ENCODE data around the gene IFIH1.
A peak's percentile ranks its signal among the peaks of the same experiment; 100 is the strongest.

IFIH1 gene

DNA sequence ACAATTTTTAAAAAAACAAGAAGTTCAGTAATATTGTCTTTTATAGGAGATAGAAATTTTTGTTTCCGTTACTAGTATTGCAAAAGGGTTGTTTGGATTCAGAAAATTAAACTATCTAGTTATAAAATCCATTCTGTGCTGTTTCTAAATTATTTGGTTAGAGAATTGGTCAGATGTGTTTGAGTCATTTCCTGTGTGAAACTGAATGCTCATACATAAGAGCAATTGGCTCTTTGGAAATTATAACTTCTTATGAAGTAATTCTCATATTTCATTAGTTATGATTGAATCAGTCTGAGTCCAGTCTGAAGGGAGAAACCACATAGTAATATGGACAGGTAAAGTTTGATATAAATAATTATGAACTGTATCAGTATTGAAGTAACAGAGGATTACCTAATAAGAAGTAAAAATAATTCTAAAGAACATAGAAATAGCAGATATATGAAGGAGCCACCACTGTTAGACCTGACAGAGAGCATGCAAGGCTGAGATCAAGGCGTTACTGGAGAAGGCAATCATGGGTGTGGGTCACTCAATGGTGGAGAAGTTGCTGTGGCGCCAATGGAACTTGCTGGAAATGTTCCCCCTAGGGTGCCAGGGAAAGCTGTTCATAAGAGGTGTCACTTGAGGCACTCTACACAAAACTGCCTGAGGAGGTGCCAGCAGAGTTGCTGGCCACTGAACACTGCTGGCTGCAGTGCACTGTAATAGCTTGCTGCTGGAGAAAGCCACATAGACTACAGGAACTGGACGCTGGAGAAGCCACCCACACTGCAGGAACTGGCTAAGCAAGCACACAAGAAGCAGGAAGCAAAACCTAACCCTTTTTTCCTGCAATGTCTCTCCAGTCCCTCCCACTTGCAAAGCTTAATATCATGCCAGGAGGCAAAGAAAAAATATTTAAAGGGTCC, 57.2 kb downstream of the IFIH1 start:
- Histone ChIP-seq H3K4me1 (peaks cover 7% of the 10 kb centered on the region; the same call in 1 of the 2 replicates), H3K27me3 (ENCODE audit: low read depth) (0 out of 2 replicates have a peak, but pooled peaks cover 3% of the 10 kb centered on the region), H3K4me3 (no peak overlapping the region), H3K9me3 (no peaks in the 10 kb centered on the region), H3K36me3 (replicated peaks) (no peaks in the 10 kb centered on the region)
- in situ Hi-C loops (cut with MboI; ENCODE audit: low sequenced_read_pairs) = no loop called here
- peak; percentile 21 to 26 for DNase-seq (ENCODE audit: low spot score in 2 of 2)

DNA sequence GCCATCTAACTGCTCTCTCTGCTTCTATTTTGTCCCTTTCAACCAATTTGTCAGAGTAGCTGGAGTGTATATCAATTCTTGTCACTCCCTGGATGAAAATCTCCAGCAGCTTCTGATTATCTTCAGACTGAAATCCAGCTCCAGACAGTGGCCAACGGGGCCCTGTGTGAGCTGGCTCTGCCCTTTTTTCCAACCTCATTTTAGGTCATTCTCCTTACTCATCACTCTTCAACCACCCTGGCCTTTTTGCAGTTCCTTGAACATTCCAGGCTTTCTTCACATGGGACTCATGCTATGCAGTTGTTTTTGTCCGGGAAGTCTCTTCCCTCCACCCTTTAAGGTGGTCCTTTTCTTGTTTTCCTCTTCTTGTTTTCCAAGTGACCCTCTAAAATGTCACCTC, 59.8 kb downstream of the IFIH1 start:
- no peak overlapping the region for H3K4me3 ChIP-seq
- peaks cover 3% of the 10 kb centered on the region; the same call in 1 of the 2 replicates for H3K27me3 ChIP-seq (ENCODE audit: low read depth)
- peaks cover 7% of the 10 kb centered on the region; the same call in 1 of the 2 replicates for H3K4me1 ChIP-seq
- no peaks in the 10 kb centered on the region for H3K36me3 ChIP-seq (replicated peaks)
- no peak for DNase-seq (ENCODE audit: low spot score in 2 of 2)
- in situ Hi-C loops (cut with MboI; ENCODE audit: low sequenced_read_pairs) = no loop called here
- H3K9me3 ChIP-seq = no peaks in the 10 kb centered on the region

DNA sequence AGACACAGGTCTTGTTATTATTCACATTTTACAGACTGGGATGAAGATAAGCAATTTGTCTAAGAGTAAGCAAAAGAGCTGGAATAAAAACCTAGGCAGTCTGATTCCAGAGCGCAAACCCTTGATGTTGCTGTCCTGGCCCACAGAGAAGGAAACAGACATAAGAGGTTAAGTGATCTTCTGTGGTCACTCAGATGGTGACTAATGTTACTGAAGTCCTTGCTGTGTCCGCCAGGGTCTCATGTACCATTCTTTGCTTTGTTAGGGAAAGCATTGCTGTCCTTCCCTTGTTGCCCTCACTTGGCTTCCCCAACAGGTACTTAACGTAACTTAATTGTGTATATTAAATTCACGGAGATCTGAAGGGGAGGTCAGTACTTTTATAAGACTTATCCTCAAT, 60.3 kb downstream of the IFIH1 start:
- H3K36me3 ChIP-seq (replicated peaks) = no peaks in the 10 kb centered on the region
- peaks cover 7% of the 10 kb centered on the region; the same call in 1 of the 2 replicates for H3K4me1 ChIP-seq
- DNase-seq (ENCODE audit: low spot score in 2 of 2) = no peak
- no peaks in the 10 kb centered on the region for H3K9me3 ChIP-seq
- in situ Hi-C loops (cut with MboI; ENCODE audit: low sequenced_read_pairs) = no loop called here
- no peak overlapping the region for H3K4me3 ChIP-seq
- peaks cover 3% of the 10 kb centered on the region; the same call in 1 of the 2 replicates for H3K27me3 ChIP-seq (ENCODE audit: low read depth)

DNA sequence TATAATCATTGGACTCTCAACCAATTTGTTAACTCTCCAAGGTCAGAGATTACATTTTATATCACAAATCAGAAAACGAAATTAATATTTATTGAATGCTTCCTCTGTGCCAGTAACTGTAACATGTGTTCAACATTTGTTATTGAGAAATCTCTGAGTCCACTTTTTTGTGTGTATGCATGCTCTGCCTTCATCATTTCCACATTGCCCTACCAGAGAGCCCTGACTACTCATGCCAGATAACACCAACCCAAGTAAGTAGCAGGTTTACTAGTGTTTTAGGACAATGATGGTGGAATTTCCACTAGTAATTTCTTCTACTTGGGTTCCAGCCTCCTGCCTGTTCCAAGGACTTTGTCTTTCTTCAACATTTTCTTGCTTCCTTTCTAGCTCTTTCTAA, 61.1 kb downstream of the IFIH1 start:
- H3K27me3 ChIP-seq (ENCODE audit: low read depth) = peaks cover 3% of the 10 kb centered on the region; the same call in 1 of the 2 replicates
- H3K9me3 ChIP-seq = no peaks in the 10 kb centered on the region
- in situ Hi-C loops (cut with MboI; ENCODE audit: low sequenced_read_pairs) = no loop called here
- H3K36me3 ChIP-seq (replicated peaks) = no peaks in the 10 kb centered on the region
- no peak for DNase-seq (ENCODE audit: low spot score in 2 of 2)
- H3K4me3 ChIP-seq = no peak overlapping the region
- peaks cover 7% of the 10 kb centered on the region; the same call in 1 of the 2 replicates for H3K4me1 ChIP-seq

DNA sequence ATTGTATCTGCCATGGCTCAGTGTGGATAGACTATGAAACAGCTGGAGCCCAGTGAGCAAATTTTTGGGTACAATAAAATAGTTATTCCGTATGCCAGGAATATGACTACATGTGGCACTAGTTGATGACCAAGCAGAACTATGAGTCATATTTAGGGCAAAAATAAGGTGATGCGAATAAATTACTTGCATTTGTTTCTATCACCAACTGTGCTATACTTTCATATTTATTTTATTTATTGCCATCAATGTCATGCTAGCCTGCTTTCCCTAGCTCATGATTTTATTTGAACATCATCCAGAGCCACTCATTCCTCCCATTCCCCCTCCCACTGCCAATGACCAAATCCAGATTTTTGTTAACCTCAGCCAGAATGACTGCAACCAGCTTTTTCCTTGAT, 61.9 kb downstream of the IFIH1 start:
- Histone ChIP-seq H3K4me1 (peaks cover under 1% of the 10 kb centered on the region; the same call in 1 of the 2 replicates), H3K4me3 (no peak overlapping the region), H3K36me3 (replicated peaks) (no peaks in the 10 kb centered on the region), H3K27me3 (ENCODE audit: low read depth) (peaks cover 3% of the 10 kb centered on the region; the same call in 1 of the 2 replicates), H3K9me3 (no peaks in the 10 kb centered on the region)
- DNase-seq (ENCODE audit: low spot score in 2 of 2) = no peak
- in situ Hi-C loops (cut with MboI; ENCODE audit: low sequenced_read_pairs) = no loop called here

DNA sequence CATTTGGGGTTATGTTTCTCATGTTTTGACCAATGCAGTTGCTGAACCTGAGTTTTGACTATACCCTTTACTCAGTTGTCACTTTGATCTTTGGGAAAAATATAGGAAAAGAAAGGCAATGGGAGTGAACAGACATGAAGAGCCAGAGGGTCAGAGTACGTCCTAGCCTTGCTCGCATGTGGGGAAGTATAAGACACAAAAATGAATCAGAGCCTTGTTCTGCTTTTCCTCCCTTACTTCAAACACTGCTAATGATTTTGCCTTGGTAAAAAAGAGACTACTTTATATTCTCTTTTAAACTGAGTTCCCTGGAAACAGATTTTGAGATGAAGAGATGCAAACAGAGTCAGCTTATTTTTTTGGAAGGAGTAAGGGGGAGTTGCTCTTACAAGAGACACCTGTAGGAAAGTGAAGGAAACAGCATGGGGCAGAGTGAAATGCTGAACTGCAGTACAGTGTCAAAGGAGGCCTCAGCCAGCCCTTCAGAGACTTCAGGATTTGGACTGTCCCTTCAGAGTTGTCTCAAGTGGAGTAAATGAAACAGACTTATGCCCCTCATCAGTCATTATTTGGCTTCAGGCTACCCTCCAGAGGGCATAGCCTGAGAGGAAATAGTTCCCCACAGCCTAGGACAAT, 64.1 kb downstream of the IFIH1 start:
- Histone ChIP-seq H3K4me1 (no peaks in the 10 kb centered on the region), H3K4me3 (no peak overlapping the region), H3K27me3 (ENCODE audit: low read depth) (peaks cover 3% of the 10 kb centered on the region; the same call in 1 of the 2 replicates), H3K9me3 (no peaks in the 10 kb centered on the region), H3K36me3 (replicated peaks) (no peaks in the 10 kb centered on the region)
- no peak for DNase-seq (ENCODE audit: low spot score in 2 of 2)
- in situ Hi-C loops (cut with MboI; ENCODE audit: low sequenced_read_pairs) = no loop called here

DNA sequence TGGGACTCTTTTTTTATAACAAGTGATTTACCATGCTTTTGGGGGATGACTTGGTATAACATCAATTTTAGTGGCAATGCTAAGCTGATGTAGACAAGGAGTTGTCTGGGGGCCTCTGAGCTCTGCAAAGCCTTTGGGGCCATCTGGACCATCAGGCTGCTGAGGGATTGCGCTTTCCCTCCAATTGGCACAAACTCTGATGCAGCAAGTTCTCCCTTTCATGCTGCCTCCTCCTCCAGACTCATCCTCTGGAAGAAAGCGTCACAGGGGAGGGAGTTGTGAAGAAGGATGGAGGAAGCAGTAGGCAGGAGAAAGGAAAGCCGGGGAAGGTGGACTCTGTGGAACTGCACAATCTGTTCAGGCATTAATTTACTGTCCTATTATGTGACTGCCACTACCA, 65.0 kb downstream of the IFIH1 start:
- no peaks in the 10 kb centered on the region for H3K9me3 ChIP-seq
- no peaks in the 10 kb centered on the region for H3K4me1 ChIP-seq
- no peak overlapping the region for H3K4me3 ChIP-seq
- in situ Hi-C loops (cut with MboI; ENCODE audit: low sequenced_read_pairs) = no loop called here
- H3K36me3 ChIP-seq (replicated peaks) = no peaks in the 10 kb centered on the region
- no peaks in the 10 kb centered on the region; the same call in 1 of the 2 replicates for H3K27me3 ChIP-seq (ENCODE audit: low read depth)
- no peak for DNase-seq (ENCODE audit: low spot score in 2 of 2)

DNA sequence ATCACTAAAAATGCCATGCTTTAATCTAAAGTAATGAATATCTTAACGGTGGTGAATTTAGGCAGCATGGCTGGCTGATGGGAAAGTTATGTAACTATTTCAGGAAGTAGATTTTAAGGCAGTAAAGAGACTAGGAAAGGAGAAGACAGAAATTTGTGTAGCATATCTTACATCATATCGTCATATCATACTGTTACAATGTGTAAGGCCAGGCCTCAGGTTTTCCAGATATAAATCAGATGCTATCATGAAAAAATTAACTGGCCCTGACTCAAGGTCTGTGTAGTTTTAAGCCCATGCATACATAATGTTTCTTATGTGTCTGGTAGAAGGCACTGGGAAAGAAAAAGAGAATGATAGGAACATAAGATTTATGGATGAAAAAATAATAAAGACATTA, 66.3 kb downstream of the IFIH1 start:
- Histone ChIP-seq H3K36me3 (replicated peaks) (no peaks in the 10 kb centered on the region), H3K4me3 (no peak overlapping the region), H3K27me3 (ENCODE audit: low read depth) (no peaks in the 10 kb centered on the region; the same call in 1 of the 2 replicates), H3K9me3 (no peaks in the 10 kb centered on the region), H3K4me1 (no peaks in the 10 kb centered on the region)
- no peak for DNase-seq (ENCODE audit: low spot score in 2 of 2)
- in situ Hi-C loops (cut with MboI; ENCODE audit: low sequenced_read_pairs) = no loop called here

DNA sequence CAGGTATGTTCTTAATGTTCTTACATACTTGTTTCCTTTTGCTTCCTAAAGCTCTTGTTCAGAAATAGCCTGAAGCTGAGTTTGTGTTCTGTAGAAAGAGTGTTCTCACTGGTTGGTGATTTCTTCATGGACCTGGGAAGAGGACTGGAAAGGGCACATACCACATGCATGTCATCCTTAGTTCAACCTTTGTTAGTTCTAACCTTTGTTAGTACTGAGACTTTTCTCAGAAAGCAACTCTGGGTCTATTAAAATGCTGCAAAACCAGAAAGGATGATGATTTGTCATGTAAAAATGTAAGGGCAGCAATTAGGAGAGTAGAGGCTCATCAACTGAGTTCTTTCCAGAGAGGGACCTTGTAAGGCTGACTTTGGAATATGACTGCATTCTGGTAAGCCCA, 72.7 kb downstream of the IFIH1 start:
- no peaks in the 10 kb centered on the region for H3K4me1 ChIP-seq
- in situ Hi-C loops (cut with MboI; ENCODE audit: low sequenced_read_pairs) = no loop called here
- DNase-seq (ENCODE audit: low spot score in 2 of 2) = no peak

DNA sequence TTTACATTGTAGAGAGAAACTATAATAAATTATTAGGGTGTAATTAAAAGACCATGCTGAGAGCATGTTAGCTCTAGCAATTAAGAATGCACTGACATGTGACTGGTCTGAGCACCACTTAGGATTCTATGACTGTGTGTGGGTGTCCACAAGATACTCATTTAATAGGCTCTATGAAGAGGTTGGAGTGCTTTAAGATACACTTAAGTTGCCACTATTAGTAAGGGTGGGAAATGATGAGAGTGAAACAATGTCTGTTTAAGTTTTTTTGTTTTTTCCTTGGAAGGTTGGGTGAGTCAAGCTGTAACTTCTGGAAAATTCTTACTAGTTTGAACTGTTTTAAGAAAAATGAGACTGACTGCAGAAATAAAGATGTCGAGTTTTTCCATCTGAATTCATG, 73.4 kb downstream of the IFIH1 start:
- DNase-seq (ENCODE audit: low spot score in 2 of 2) = no peak
- H3K27me3 ChIP-seq (ENCODE audit: low read depth) = no peaks in the 10 kb centered on the region; the same call in 1 of the 2 replicates
- no peaks in the 10 kb centered on the region for H3K4me1 ChIP-seq
- in situ Hi-C loops (cut with MboI; ENCODE audit: low sequenced_read_pairs) = no loop called here
- no peaks in the 10 kb centered on the region for H3K36me3 ChIP-seq (replicated peaks)
- H3K9me3 ChIP-seq = no peaks in the 10 kb centered on the region
- H3K4me3 ChIP-seq = no peak overlapping the region

More for the DNA sequence above, 72.7 kb downstream of the IFIH1 start:
- no peaks in the 10 kb centered on the region for H3K36me3 ChIP-seq (replicated peaks)
- H3K4me3 ChIP-seq = no peak overlapping the region
- no peaks in the 10 kb centered on the region; the same call in 1 of the 2 replicates for H3K27me3 ChIP-seq (ENCODE audit: low read depth)
- H3K9me3 ChIP-seq = no peaks in the 10 kb centered on the region

DNA sequence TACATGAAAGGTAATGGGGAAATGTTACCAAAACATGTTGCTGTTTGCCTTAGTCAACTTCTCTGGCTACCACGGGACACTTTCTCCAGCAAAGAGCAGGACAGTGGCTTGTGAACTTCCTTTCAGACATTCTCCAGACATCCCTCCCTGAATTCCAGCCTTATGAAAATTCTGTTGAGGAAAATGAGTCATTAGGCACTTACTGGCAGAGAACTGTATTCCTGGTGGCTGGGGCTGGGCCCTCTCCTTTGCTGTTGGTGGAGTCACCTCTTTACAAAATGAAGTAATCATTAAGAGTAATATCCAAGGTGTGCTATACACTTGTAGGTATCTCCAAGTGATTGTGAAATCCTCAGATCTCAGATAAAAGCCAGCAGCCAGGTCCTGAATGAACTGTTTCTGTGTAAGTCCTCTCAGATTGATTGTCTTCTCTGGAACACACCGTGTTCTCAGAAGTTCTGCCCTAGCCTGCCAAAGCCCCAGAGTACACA, 73.9 kb downstream of the IFIH1 start:
- DNase-seq (ENCODE audit: low spot score in 2 of 2) = no peak
- Histone ChIP-seq H3K4me1 (no peaks in the 10 kb centered on the region), H3K36me3 (replicated peaks) (no peaks in the 10 kb centered on the region), H3K27me3 (ENCODE audit: low read depth) (no peaks in the 10 kb centered on the region; the same call in 1 of the 2 replicates), H3K4me3 (no peak overlapping the region), H3K9me3 (no peaks in the 10 kb centered on the region)
- in situ Hi-C loops (cut with MboI; ENCODE audit: low sequenced_read_pairs) = no loop called here

DNA sequence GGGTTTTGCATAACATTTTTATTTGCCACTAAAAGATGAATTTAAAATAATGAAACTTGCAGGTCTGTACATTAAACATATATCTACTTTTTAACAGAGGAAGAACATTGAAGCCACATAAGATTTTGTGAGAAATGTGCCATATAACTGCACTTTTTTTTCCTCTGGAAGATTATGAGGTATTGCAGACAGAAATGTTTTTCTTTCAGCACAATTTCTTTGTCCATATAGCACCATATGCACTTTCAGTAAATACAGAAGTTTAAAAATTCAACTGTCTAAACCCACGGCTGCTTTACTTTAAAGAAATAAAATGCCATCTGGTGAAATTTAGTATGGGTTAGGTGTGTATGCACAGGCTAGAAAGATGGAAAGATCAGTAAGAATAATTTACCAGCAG, 74.8 kb downstream of the IFIH1 start:
- DNase-seq (ENCODE audit: low spot score in 2 of 2) = no peak
- in situ Hi-C loops (cut with MboI; ENCODE audit: low sequenced_read_pairs) = no loop called here
- Histone ChIP-seq H3K4me3 (no peak overlapping the region), H3K27me3 (ENCODE audit: low read depth) (no peaks in the 10 kb centered on the region; the same call in 1 of the 2 replicates), H3K9me3 (no peaks in the 10 kb centered on the region), H3K36me3 (replicated peaks) (no peaks in the 10 kb centered on the region), H3K4me1 (no peaks in the 10 kb centered on the region)

DNA sequence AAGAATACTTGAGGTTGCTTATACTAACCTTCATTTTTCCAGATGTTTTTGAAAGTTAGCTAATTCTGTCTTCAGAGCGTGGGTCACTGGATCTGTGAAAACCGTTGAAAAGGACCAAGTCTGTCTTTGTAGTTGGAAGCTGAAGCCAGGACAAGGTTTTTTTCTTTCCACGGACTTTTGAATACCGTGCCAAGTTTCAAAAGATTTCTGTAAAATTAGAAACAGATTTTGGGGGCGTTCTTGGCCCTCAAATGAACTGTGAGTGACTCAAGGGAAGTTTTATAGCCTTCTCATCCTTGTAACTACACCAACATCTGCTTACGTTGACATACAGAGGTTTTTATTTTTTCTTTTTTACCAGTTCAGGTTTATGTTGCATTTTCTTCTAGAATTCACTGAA, 75.2 kb downstream of the IFIH1 start, which contains the start of gene FAP:
Gene FAP, minus strand, starts transcription at position 152 of the 400 bp plus-strand sequence. Its CDS starts 118 bp downstream, at position 34.
- Histone ChIP-seq H3K4me3 (no peak within 1 kb of the TSS), H3K9me3 (no peaks in the 10 kb centered on the region), H3K36me3 (replicated peaks) (no peaks in the 10 kb centered on the region), H3K27me3 (ENCODE audit: low read depth) (no peaks in the 10 kb centered on the region; the same call in 1 of the 2 replicates), H3K4me1 (no peaks in the 10 kb centered on the region)
- in situ Hi-C loops (cut with MboI; ENCODE audit: low sequenced_read_pairs) = no loop called here
- DNase-seq (ENCODE audit: low spot score in 2 of 2) = no peak
